Stimulated activated CD8-positive, alpha-beta memory T cell treated with anti-CD3 and anti-CD28 coated beads, Interleukin-4, amount 100 ng/mL, for 24 hours (primary cell): ENCODE results near the gene ZNF526.
"Not testable (repeated sequence)": the region's sequence is repeated elsewhere in the genome, so short reads cannot be mapped to it uniquely, and the experiment has no call there.

Experiments used
- DNase-seq: peaks from one replicate; pipeline ENCODE4 v3.0.0-alpha.2; 2020; ENCODE audit warnings: low read depth

Gene ZNF526

DNA sequence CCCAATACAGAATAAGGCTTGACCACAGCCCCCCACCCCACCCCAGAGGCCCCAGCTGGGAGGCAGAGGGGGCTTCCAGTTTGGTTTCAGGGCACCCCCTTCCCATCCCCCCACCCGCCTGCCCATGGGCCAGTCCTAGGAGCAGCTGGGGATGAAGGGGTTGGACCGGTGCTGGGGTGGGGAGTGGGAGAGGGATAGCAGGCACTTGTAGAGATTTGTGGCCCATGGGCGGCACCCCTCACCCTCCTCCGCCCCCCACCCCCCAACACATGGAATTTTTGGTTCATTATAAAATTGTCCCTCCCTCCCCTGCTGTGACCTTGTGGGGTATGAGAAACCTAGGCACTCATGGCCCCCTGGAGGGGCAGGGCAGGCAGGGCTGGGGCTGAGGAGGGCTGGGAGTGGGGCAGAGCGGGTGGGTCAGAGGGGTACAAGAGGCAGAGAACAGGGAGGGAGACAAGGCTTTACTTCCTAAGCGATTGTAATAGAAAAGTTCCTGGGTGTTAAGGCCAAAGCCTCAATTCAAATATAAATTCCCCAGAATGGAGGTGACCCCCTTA lies 27.6 kb downstream of the ZNF526 start:
- no peak for DNase-seq

GRCh38 chr19:42248270-42249148 lies 28.4 kb downstream of the ZNF526 start:
- DNase-seq, result no peak

GRCh38 chr19:42249149-42249750 lies 29.1 kb downstream of the ZNF526 start:
- DNase-seq, result no peak

DNA sequence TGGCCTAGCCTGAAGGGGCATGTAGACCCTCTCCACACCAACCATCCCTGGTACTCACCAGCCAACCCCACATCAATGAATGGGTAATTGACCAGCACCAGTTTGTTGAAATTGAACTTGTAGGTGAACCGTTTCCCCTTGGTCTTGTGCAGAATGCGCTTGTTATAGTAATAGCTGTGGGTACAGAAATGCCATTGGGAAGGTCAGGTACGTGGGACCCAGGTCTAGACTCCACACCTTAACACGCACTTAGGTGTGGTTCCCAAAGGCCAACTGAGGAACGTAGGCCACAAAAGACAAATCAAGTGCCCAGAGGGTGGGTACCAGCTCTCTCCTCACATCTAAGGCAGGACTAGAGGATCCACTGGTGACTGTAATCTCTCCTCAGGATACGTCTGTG lies 29.7 kb downstream of the ZNF526 start:
- DNase-seq, result no peak

- DNase-seq, result no peak
Measured at GRCh38 chr19:42250183-42250665, 30.1 kb downstream of the ZNF526 start.

GRCh38 chr19:42250666-42251531 lies 30.8 kb downstream of the ZNF526 start:
- no peak for DNase-seq

DNA sequence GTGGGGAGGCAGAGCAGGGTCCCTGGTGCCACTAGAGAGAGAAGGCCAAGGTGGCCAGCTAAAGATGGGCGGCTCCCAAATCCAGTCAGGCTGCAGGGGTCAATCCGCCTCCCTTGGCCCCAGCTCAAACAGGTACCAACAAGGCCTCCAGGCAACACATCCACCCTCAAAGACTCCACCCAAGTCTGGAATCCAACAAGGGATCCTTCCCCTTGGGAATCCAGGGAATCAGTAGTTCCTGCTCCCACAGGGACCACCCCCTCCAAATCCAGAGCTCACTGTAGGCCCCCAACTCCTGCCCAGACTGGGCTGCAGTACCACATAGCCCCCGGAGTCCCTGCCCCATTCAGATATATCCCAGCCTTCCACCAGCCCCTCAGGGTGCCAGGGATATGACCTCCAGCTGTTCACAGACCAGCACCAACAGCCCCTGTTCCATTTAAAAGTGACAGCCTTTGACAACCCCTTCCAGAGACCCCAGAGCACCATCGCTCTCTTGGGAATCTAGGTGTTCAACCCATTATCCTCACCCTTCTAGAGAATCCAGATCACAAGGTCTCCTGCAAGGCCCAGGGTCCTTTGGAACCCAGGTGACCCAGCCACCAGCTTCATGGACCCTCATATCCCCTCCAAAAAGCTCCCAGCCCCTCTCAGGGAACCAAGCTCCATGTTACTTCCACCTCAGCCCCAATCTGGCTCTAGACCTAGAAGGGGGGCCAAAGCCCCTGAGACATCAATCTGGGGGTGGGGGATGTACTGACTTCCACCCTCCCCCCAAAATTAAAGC lies 31.7 kb downstream of the ZNF526 start:
- DNase-seq, result no peak

- DNase-seq, result no peak
Measured at GRCh38 chr19:42252365-42253244, 32.5 kb downstream of the ZNF526 start.

DNA sequence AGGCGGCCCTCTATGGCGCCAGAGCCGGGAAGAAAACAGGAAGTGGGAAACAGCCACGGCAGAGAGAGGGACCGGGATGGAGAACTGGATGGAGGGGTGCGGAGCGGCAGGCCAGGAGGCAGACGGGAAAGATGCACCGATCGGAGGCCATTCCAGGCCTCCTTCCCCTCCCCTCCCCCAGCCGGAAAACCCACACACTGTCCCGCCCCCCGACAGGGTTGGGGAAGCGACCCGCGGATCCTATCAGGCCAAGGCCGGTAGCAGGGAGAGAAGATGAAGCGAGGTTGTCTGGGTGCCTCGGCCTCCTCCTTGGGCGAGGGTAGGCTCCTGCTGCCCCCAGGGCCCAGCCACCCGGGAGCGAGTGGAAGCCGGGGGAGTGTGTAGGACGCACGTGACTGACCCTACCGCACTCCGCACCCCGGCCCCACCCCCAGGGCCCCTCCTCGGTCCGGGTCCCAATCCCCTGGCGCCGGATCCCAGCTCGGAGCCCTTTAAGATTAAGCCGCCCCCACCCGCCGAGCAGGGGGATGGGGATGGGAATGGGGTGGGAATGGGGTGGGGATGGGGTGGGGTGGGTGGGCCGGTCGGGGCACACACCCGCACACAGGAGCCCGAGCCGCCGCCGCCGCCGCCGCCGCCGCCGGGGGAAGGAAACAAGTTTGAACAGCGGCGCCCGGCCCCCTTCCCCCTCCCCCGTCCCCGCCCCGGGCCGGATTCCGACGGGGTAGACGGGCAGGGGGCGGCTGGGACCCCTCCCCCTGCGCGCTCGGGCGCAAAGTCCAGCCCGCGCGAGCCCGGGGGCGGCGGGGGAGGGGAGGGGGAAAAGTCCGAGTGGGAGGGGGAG lies 33.4 kb downstream of the ZNF526 start:
- DNase-seq, result peak; percentile 51

DNA sequence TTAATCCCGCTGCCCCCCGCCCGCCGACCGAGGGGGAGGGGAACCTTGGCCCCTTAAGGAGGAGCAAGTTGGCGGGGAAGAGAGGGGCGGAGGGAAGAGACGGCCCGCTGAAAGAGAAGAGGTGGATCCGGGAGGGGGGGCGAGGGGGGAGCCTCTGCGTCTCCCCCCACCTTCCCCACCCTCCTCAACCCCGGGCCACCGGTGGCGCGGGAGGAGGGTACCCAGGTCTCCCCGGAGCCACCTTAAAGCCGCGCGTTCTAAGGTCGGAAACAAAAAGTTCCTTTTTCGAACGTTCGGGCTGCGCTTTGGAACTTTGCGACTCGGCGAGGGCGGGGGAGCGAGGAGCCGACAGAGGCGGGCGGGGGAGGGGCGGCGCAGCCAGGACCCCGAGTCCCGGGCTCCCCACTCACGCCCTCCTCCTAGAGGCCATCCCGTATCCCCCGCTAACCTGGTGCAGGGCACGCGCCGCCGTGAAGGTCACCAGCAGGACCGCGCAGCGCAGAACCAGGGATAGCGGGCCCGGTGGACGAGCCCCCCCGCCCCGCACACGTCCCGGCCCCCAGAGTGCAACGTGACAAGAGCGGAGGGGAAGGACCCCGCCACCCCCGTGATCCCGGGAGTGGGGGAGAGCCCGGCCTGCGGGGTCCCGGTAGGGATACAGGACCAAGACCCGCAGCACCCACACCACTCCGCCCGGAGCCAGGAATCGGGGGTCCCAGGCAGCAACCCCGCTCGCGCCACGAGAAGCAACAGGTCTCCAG lies 34.2 kb downstream of the ZNF526 start:
- DNase-seq, result peak; percentile 65

DNA sequence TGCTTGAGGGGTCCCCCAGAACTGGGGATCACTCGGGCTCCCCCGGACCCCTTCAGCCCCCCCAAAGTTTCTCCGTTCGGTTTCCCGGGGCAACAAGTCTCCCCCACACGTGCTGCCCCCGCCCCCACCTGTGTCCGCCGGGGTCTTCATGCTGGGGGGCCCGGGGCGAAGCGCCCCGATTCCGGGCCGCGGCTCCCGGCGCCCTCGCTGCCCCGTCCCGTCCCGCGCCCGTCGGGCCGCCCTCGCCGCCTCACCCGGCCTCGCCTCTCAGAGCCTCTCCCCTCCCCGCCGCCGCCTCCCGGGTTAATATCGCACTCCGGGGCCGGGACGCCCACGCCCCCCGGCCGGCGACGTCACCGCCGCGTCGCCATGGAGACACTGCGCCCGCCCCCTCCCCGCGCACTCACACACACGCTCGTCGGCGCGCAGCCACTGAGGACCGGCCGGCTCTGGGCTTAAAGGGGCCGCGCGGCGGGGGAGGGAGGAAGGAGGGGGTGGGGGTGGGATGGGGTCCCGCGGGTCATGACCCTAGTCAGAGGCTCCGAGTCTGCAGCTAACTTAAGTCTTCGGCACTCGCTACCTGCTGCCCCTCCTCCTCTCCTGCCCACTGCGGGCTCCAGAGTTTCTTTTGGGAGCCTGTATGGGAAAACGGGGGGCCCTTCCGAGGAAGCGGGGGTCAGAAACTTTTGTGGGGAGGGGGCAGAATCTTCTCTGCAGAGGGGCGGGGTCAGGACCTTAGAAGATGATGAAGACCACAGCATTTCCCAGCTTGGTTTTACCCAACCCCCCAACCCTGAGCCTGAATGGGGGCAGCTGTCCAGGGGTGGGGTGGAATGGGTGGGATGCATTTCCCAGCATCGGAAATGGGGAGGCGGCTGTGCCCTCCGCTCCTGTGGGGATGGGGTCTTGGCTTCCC lies 35.0 kb downstream of the ZNF526 start, which contains the start of gene ERF:
Gene ERF (minus strand): TSS at position 279 of the 916 bp plus-strand sequence. CDS start 129 bp downstream, at position 150.
- peak; percentile 89 for DNase-seq

GRCh38 chr19:42255766-42256745 lies 35.9 kb downstream of the ZNF526 start:
- no peak for DNase-seq

DNA sequence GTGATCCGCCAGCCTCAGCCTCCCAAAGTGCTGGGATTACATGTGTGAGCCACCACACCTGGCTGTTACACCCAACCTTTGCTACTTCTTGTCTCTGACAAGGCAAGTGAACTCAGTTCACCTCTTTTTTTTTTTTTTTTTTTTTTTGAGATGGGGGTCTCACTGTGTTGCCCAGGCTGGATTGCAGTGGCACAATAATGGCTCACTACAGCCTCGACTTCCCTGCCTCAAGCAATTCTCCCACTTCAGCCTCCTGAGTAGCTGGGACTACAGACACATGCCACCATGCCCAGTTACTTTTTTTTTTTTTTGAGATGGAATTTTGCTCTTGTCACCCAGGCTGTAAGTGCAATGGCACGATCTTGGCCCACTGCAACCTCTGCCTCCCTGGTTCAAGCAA lies 37.7 kb downstream of the ZNF526 start:
- not testable (repeated sequence) for DNase-seq

GRCh38 chr19:42261763-42262162 lies 41.7 kb downstream of the ZNF526 start:
- DNase-seq, result no peak

- DNase-seq, result not testable (repeated sequence)
Measured at GRCh38 chr19:42266105-42266504, 46.0 kb downstream of the ZNF526 start.
